GM20000 (cell line): ENCODE data around the gene THPO.

ENCODE experiments used
- DNase-seq: peaks from one replicate; pipeline ENCODE4 v3.0.0; 2012; ENCODE audit warnings: low spot score
- CTCF ChIP-seq: IDR thresholded peaks from 2 replicates; pipeline ENCODE4 v1.5.1; 2012; ENCODE audit warnings: mild to moderate bottlenecking, control low read depth; ENCODE audit errors: extremely low read depth, missing control alignments

The THPO gene

GRCh38 chr3:184409946-184410500, 32.0 kb upstream of the THPO start:
- no peak for DNase-seq
- no peak for TF ChIP-seq CTCF

GRCh38 chr3:184409331-184409926, 31.4 kb upstream of the THPO start:
- no peak for TF ChIP-seq CTCF
- no peak for DNase-seq

- no peak for DNase-seq
- no peak for TF ChIP-seq CTCF
Observed at GRCh38 chr3:184405075-184406030, 27.3 kb upstream of the THPO start.

- DNase-seq, result no peak
- TF ChIP-seq CTCF, result no peak
Observed at GRCh38 chr3:184399410-184399809, 21.4 kb upstream of the THPO start.

GRCh38 chr3:184395320-184395660, 17.3 kb upstream of the THPO start:
- DNase-seq, result no peak
- no peak for TF ChIP-seq CTCF

- no peak for DNase-seq
- no peak for TF ChIP-seq CTCF
Observed at GRCh38 chr3:184391266-184391665, 13.3 kb upstream of the THPO start.

GRCh38 chr3:184389935-184390528, 12.0 kb upstream of the THPO start:
- no peak for TF ChIP-seq CTCF

More at GRCh38 chr3:184389935-184390528, 12.0 kb upstream of the THPO start:
- DNase-seq, result no peak
